Measurements from ENCODE around the gene GRM8.
"Not testable (repeated sequence)": the region's sequence is repeated elsewhere in the genome, so short reads cannot be mapped to it uniquely, and the experiment has no call there.

The GRM8 gene

DNA sequence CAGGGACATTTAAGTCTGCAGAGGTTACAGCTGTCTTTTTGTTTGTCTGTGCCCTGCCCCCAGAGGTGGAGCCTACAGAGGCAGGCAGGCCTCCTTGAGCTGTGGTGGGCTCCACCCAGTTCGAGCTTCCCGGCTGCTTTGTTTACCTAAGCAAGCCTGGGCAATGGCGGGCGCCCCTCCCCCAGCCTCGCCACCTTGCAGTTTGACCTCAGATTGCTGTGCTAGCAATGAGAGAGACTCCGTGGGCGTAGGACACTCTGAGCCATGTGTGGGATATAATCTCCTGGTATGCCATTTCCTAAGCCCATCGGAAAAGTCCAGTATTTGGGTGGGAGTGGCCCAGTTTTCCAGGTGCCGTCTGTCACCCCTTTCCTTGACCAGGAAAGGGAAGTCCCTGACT, 421.5 kb downstream of the GRM8 start:
- not testable (repeated sequence) for DNase-seq; H4K91ac ChIP-seq (ENCODE audit: low read length); H3K23ac ChIP-seq (ENCODE audit: low read length in 2 of 2); H3K4ac ChIP-seq (ENCODE audit: low read depth in 1 of 2, low read length in 2 of 2); H3K36me3 ChIP-seq (ENCODE audit: control insufficient read depth in 1 of 2, insufficient read depth in 2 of 2, low read depth in 1 of 2, low read length in 2 of 2); H2BK15ac ChIP-seq (ENCODE audit: low read depth, poor library complexity, severe bottlenecking); H2BK12ac ChIP-seq (ENCODE audit: low read length in 2 of 2); H4K8ac ChIP-seq (ENCODE audit: low read length); H3K9me3 ChIP-seq (ENCODE audit: control insufficient read depth, low read length); H3K27me3 ChIP-seq (ENCODE audit: control insufficient read depth in 1 of 2, insufficient read depth in 1 of 2, low read length in 2 of 2); H3K18ac ChIP-seq (ENCODE audit: low read depth in 1 of 2, low read length in 2 of 2); H3K14ac ChIP-seq (ENCODE audit: low read length in 2 of 2); H2AFZ ChIP-seq (ENCODE audit: low read depth, low read length); H2AK5ac ChIP-seq (ENCODE audit: low read length, severe bottlenecking); H3K27ac ChIP-seq (ENCODE audit: low read length, poor library complexity, severe bottlenecking); H2BK5ac ChIP-seq (ENCODE audit: low read depth, low read length, poor library complexity, severe bottlenecking); H3K79me1 ChIP-seq (replicated peaks; ENCODE audit: low read length, poor library complexity, severe bottlenecking); H3K4me2 ChIP-seq (ENCODE audit: low read length, poor library complexity, severe bottlenecking); H3K9ac ChIP-seq (ENCODE audit: low read length); H2BK120ac ChIP-seq (ENCODE audit: low read depth, low read length); H3K4me3 ChIP-seq (ENCODE audit: insufficient read depth in 1 of 2, low read depth in 1 of 2, low read length in 2 of 2); H3K4me1 ChIP-seq (ENCODE audit: control insufficient read depth, insufficient read depth, low read depth, low read length)
- 73% methylated on average over 9 of the region's 9 CpGs for WGBS

DNA sequence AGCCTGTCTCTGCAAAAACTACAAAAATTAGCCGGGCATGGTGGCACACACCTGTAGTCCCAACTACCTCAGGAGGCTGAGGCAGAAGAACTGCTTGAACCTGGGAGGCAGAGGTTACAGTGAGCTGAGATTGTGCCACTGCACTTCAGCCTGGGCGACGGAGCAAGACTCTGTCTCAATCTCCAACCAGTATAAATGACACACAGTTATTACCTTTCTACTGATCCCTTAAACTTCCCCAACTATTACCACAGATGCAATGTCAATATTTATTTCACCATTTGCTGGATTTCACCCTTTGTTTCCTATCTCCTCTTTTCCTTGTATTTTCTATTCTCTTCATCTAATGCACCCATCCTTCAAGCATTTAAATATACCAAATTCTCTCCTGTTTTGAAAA, 431.8 kb downstream of the GRM8 start:
- no peak overlapping the region for H2BK5ac ChIP-seq (ENCODE audit: low read depth, low read length, poor library complexity, severe bottlenecking)
- H3K4me2 ChIP-seq (ENCODE audit: low read length, poor library complexity, severe bottlenecking) = no peak overlapping the region
- no peaks in the 10 kb centered on the region for H3K9me3 ChIP-seq (ENCODE audit: control insufficient read depth, low read length)
- no peaks in the 10 kb centered on the region for H3K4me1 ChIP-seq (ENCODE audit: control insufficient read depth, insufficient read depth, low read depth, low read length)
- H3K14ac ChIP-seq (ENCODE audit: low read length in 2 of 2) = no peak overlapping the region
- 94% methylated on average over 3 of the region's 3 CpGs for WGBS
- no peaks in the 10 kb centered on the region for H3K79me1 ChIP-seq (replicated peaks; ENCODE audit: low read length, poor library complexity, severe bottlenecking)
- H4K91ac ChIP-seq (ENCODE audit: low read length) = no peak overlapping the region
- H3K4ac ChIP-seq (ENCODE audit: low read depth in 1 of 2, low read length in 2 of 2) = no peak overlapping the region
- no peaks in the 10 kb centered on the region for H3K36me3 ChIP-seq (ENCODE audit: control insufficient read depth in 1 of 2, insufficient read depth in 2 of 2, low read depth in 1 of 2, low read length in 2 of 2)
- no peak for DNase-seq
- no peak overlapping the region for H3K9ac ChIP-seq (ENCODE audit: low read length)
- H2BK12ac ChIP-seq (ENCODE audit: low read length in 2 of 2) = no peak overlapping the region
- H2BK120ac ChIP-seq (ENCODE audit: low read depth, low read length) = no peak overlapping the region
- no peak overlapping the region for H2BK15ac ChIP-seq (ENCODE audit: low read depth, poor library complexity, severe bottlenecking)
- no peak overlapping the region for H3K4me3 ChIP-seq (ENCODE audit: insufficient read depth in 1 of 2, low read depth in 1 of 2, low read length in 2 of 2)
- H3K23ac ChIP-seq (ENCODE audit: low read length in 2 of 2) = no peak overlapping the region
- H3K27me3 ChIP-seq (ENCODE audit: control insufficient read depth in 1 of 2, insufficient read depth in 1 of 2, low read length in 2 of 2) = no peaks in the 10 kb centered on the region
- H2AFZ ChIP-seq (ENCODE audit: low read depth, low read length) = no peak overlapping the region
- no peak overlapping the region for H3K27ac ChIP-seq (ENCODE audit: low read length, poor library complexity, severe bottlenecking)
- no peak overlapping the region for H3K18ac ChIP-seq (ENCODE audit: low read depth in 1 of 2, low read length in 2 of 2)
- no peak overlapping the region for H2AK5ac ChIP-seq (ENCODE audit: low read length, severe bottlenecking)
- no peak overlapping the region for H4K8ac ChIP-seq (ENCODE audit: low read length)

GRCh38 chr7:126819197-126819484, 433.6 kb downstream of the GRM8 start:
- Histone ChIP-seq H3K27ac (ENCODE audit: low read length, poor library complexity, severe bottlenecking) (no peak overlapping the region), H4K8ac (ENCODE audit: low read length) (no peak overlapping the region), H2BK15ac (ENCODE audit: low read depth, poor library complexity, severe bottlenecking) (no peak overlapping the region), H3K18ac (ENCODE audit: low read depth in 1 of 2, low read length in 2 of 2) (no peak overlapping the region), H2BK120ac (ENCODE audit: low read depth, low read length) (no peak overlapping the region), H3K4me3 (ENCODE audit: insufficient read depth in 1 of 2, low read depth in 1 of 2, low read length in 2 of 2) (no peak overlapping the region), H2AK5ac (ENCODE audit: low read length, severe bottlenecking) (no peak overlapping the region), H3K9ac (ENCODE audit: low read length) (no peak overlapping the region), H4K91ac (ENCODE audit: low read length) (no peak overlapping the region), H3K27me3 (ENCODE audit: control insufficient read depth in 1 of 2, insufficient read depth in 1 of 2, low read length in 2 of 2) (no peaks in the 10 kb centered on the region), H3K4me2 (ENCODE audit: low read length, poor library complexity, severe bottlenecking) (no peak overlapping the region), H3K9me3 (ENCODE audit: control insufficient read depth, low read length) (no peaks in the 10 kb centered on the region), H3K79me1 (replicated peaks; ENCODE audit: low read length, poor library complexity, severe bottlenecking) (no peaks in the 10 kb centered on the region), H3K4ac (ENCODE audit: low read depth in 1 of 2, low read length in 2 of 2) (no peak overlapping the region), H3K14ac (ENCODE audit: low read length in 2 of 2) (no peak overlapping the region), H3K36me3 (ENCODE audit: control insufficient read depth in 1 of 2, insufficient read depth in 2 of 2, low read depth in 1 of 2, low read length in 2 of 2) (no peaks in the 10 kb centered on the region), H3K23ac (ENCODE audit: low read length in 2 of 2) (no peak overlapping the region), H2BK5ac (ENCODE audit: low read depth, low read length, poor library complexity, severe bottlenecking) (no peak overlapping the region), H2BK12ac (ENCODE audit: low read length in 2 of 2) (no peak overlapping the region), H3K4me1 (ENCODE audit: control insufficient read depth, insufficient read depth, low read depth, low read length) (no peaks in the 10 kb centered on the region), H2AFZ (ENCODE audit: low read depth, low read length) (no peak overlapping the region)
- no peak for DNase-seq
- WGBS = 41% methylated on average over 4 of the region's 5 CpGs

DNA sequence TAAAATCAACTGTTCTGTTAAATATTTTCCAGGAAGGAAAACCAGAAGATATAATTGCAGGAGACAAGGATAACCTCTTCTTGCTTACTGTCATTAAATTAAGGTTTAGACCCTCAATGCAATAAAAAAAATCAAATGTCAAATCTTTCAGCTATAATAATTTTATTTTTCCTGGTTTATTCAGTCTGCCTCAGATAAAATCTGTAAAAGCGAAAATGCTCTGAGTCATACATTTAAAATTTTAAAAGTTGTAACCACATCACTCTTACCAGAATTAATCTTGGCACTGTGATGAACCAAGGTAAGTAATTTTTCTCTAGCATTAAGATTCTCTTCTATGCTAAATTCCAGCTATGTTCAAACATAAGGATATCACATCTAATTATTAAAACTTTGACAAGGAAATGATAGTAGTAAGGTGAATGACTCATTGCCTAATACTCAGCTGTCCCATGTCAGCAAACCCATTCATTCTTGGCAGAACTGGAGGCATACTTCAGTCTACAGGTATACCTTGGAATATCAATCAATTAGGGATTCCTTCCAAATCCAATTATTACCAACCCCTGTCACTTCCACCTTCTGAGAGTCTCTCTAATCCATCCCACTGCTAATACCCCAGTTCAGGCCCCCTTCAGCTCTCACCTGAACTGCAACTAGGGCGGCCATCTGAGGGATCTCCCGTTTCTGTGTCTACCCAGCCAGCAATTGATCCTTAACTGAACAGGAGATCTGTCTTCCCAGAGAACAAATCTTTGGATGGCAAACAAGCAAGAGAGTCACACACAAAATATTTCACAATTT, 434.1 kb downstream of the GRM8 start:
- Histone ChIP-seq H2BK120ac (ENCODE audit: low read depth, low read length) (no peak overlapping the region), H3K4me2 (ENCODE audit: low read length, poor library complexity, severe bottlenecking) (no peak overlapping the region), H3K9me3 (ENCODE audit: control insufficient read depth, low read length) (no peaks in the 10 kb centered on the region), H4K91ac (ENCODE audit: low read length) (no peak overlapping the region), H3K4me1 (ENCODE audit: control insufficient read depth, insufficient read depth, low read depth, low read length) (no peaks in the 10 kb centered on the region), H3K27ac (ENCODE audit: low read length, poor library complexity, severe bottlenecking) (no peak overlapping the region), H2BK12ac (ENCODE audit: low read length in 2 of 2) (no peak overlapping the region), H3K36me3 (ENCODE audit: control insufficient read depth in 1 of 2, insufficient read depth in 2 of 2, low read depth in 1 of 2, low read length in 2 of 2) (no peaks in the 10 kb centered on the region), H2BK5ac (ENCODE audit: low read depth, low read length, poor library complexity, severe bottlenecking) (no peak overlapping the region), H4K8ac (ENCODE audit: low read length) (no peak overlapping the region), H2AK5ac (ENCODE audit: low read length, severe bottlenecking) (no peak overlapping the region), H3K4ac (ENCODE audit: low read depth in 1 of 2, low read length in 2 of 2) (no peak overlapping the region), H2BK15ac (ENCODE audit: low read depth, poor library complexity, severe bottlenecking) (no peak overlapping the region), H3K27me3 (ENCODE audit: control insufficient read depth in 1 of 2, insufficient read depth in 1 of 2, low read length in 2 of 2) (no peaks in the 10 kb centered on the region), H3K79me1 (replicated peaks; ENCODE audit: low read length, poor library complexity, severe bottlenecking) (no peaks in the 10 kb centered on the region), H3K23ac (ENCODE audit: low read length in 2 of 2) (no peak overlapping the region), H3K14ac (ENCODE audit: low read length in 2 of 2) (no peak overlapping the region), H3K18ac (ENCODE audit: low read depth in 1 of 2, low read length in 2 of 2) (no peak overlapping the region), H2AFZ (ENCODE audit: low read depth, low read length) (no peak overlapping the region), H3K4me3 (ENCODE audit: insufficient read depth in 1 of 2, low read depth in 1 of 2, low read length in 2 of 2) (no peak overlapping the region), H3K9ac (ENCODE audit: low read length) (no peak overlapping the region)
- 92% methylated on average over 3 of the region's 3 CpGs for WGBS
- DNase-seq = no peak

All from mesenchymal stem cell (in vitro differentiated cells and primary cell).